LNCaP clone FGC (cell line): ENCODE data around the gene ZDHHC4.
A peak's percentile ranks its signal among the peaks of the same experiment; 100 is the strongest.
"Not testable (repeated sequence)": the region's sequence is repeated elsewhere in the genome, so short reads cannot be mapped to it uniquely, and the experiment has no call there.

Experiments used
- DNase-seq: peaks from one replicate; pipeline ENCODE4 v3.0.0-alpha.2; 2011; ENCODE audit warnings: low read depth
- H3K4me3 ChIP-seq: 2 replicates; pipeline ENCODE4 v1.5.1; 2011; ENCODE audit warnings: mild to moderate bottlenecking, low read depth, low read length, control low read depth
- TF ChIP-seq, protein P1 (sequence below): IDR thresholded peaks from 2 replicates; pipeline ENCODE4 v1.5.1; 2012; ENCODE audit warnings: mild to moderate bottlenecking; ENCODE audit not compliant: control insufficient read depth, insufficient read depth; ENCODE audit errors: extremely low read depth

ZDHHC4 gene

DNA sequence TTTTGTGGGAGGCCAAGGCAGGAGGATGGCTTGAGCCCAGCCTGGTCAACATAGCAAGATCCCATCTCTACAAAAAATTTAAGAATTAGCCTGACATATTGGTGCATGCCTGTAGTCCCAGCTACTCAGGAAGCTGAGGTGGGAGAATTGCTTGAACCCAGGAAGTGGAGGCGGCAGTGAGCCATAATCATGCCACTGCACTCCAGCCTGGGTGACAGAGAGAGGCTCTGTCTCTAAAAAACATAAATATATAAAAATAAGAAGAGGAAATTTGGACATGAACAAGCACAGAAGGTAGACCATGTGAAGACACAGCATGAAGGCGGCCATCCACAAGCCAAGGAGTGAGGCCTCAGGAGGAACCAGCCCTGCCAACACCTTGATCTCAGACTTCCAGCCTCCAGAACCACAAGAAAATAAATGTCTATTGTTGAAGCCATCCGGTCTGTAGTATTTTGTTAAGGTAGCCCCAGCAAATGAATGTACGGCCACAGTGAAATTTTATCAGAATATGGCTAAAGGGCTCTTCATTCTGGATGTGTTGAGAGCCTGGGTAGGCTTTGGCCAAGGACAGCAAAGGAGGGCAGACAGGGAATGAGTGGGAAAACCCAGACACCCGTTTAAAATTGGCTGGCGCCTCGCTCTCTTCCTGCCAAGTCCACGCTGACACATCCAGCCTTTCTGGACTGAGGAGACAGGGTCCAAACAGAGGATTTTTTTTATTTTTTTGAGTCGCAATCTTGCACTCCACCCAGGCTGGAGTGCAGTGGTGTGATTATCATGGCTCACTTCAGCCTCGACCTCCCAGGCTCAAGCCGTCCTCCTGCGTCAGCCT is 13.1 kb upstream of the ZDHHC4 start:
- DNase-seq, result no peak
- TF ChIP-seq, protein P1, sequence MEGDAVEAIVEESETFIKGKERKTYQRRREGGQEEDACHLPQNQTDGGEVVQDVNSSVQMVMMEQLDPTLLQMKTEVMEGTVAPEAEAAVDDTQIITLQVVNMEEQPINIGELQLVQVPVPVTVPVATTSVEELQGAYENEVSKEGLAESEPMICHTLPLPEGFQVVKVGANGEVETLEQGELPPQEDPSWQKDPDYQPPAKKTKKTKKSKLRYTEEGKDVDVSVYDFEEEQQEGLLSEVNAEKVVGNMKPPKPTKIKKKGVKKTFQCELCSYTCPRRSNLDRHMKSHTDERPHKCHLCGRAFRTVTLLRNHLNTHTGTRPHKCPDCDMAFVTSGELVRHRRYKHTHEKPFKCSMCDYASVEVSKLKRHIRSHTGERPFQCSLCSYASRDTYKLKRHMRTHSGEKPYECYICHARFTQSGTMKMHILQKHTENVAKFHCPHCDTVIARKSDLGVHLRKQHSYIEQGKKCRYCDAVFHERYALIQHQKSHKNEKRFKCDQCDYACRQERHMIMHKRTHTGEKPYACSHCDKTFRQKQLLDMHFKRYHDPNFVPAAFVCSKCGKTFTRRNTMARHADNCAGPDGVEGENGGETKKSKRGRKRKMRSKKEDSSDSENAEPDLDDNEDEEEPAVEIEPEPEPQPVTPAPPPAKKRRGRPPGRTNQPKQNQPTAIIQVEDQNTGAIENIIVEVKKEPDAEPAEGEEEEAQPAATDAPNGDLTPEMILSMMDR, result no peak
- H3K4me3 ChIP-seq, result no peak overlapping the region

DNA sequence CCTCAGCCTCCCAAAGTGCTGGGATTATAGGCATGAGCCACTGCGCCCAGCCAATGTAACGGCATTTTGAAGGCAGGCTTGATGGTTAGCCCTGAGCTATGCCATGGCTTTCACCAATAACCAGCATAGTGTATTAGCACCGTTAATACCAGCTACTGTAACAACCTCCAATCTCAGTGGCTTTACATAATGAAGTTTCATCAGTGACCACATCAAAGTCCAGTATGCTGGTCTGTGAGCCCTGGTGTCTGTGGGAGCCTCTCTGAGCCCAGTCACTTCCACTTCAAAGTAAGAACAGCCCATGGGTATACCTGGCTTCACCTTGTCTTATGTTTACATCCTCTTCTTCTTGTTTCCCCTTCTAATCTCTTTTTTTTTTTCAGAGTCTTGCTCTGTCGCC is 11.6 kb upstream of the ZDHHC4 start:
- TF ChIP-seq, protein P1, result no peak

DNA sequence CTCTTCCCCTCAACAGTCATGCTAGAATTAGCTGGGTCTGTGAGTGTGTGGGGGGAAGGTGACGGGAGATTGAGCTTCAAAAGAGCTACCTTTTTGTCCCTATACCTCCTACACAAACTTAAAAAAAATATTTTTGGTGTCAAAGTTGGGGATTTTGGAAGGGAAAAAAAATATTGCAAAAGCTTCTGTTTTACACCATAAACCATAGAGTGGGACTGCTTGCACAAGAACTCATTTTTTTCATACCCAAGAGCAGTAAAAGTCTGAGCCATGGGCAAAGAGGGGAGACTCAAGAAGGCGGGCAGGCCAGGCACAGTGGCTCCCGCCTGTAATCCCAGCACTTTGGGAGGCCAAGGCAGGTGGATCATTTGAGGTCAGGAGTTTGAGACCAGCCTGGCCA is 9.4 kb upstream of the ZDHHC4 start:
- DNase-seq, result no peak
- H3K4me3 ChIP-seq, result no peak overlapping the region
- TF ChIP-seq, protein P1, result no peak

More for the DNA sequence above, 11.6 kb upstream of the ZDHHC4 start:
- no peak for DNase-seq
- H3K4me3 ChIP-seq, result no peak overlapping the region

GRCh38 chr7:6571160-6571779 is 6.0 kb upstream of the ZDHHC4 start:
- DNase-seq, result no peak
- TF ChIP-seq, protein P1, result no peak
- no peak overlapping the region for H3K4me3 ChIP-seq

DNA sequence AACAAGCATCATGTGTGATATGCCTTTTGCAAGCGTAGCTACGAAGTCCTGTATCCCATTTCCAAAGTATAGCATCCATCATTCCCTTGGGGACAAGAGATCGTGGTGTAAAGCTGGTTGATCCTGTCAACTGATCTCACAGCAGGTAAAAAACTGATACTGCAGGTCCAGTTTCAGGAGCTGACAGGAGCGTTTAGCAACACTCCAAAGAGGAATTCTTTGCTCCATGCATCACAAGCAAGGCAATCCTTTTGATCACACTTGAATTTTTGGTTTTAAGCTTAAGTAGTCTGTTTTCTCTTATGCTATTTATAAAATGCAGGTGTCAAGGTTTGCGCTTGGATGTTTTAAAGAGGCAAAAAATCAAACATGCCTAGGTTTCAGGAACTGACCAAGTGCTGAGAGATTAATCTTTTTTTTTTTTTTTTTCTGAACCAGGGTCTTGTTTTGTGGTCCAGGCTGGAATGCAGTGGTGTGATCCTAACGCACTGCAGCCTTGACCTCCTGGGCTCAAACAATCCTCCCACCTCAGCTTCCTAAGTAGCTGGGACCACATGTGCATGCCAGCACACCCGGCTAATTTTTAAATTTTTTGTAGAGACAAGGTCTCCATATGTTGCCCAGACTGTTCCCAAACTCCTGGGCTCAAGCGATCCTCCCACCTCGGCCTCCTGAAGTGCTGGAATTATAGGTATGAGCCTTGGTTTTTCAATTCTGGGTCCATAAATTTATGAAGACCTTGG is 1.8 kb upstream of the ZDHHC4 start:
- no peak overlapping the region for H3K4me3 ChIP-seq
- DNase-seq, result no peak
- TF ChIP-seq, protein P1, result no peak

- TF ChIP-seq, protein P1, result no peak
- peak overlapping the region; percentile 84 for H3K4me3 ChIP-seq
- DNase-seq, result no peak
Measured at GRCh38 chr7:6576024-6576866, 1.0 kb upstream of the ZDHHC4 start.

DNA sequence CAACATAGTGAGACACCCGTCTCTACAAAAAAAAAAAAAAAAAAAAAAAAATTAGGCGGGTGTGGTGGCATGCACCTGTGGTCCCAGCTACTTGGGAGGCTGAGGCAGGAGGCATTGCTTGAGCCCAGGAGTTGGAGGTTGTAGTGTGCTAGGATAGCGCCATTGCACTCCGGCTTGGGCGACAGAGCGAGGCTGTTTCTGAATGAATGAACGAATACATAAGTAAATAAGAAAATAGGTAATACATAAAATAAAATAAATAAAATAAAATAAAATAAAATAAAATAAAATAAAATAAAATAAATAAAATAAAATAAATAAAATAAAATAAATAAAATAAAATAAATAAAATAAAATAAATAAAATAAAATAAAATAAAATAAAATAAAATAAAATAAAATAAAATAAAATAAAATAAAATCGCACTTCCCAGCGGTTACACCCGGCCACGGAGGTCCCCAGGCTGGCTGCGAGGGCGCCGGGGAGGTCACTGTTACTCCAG is 336 bp upstream of the ZDHHC4 start:
- not testable (repeated sequence) for DNase-seq
- peak overlapping the region; percentile 84 for H3K4me3 ChIP-seq
